ENCODE results near the gene BRWD1.

Gene BRWD1

DNA sequence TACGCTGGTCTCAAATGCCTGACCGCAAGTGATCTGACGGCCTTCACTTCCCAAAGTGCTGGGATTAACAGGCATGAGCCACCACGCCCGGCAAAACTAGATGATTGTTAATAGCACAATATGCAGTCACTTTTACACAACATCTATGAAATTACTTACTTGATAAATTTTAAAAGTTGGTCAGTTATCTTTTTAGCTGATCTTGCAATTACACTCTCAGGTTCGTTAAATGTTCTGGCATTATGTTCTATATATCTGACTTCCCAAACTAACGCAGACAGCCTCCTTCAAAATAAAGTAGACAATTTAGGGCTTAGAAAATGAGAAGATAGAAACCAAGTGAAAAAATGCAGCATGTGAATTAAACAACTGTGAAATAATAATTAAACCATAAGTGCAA lies 98.4 kb downstream of the BRWD1 start:
- Histone ChIP-seq H3K27me3 (ENCODE audit: insufficient read depth, low read length) (no peaks in the 10 kb centered on the region), H3K4me3 (ENCODE audit: low read length) (no peak overlapping the region), H3K9ac (ENCODE audit: low read depth, low read length) (no peak overlapping the region), H3K27ac (ENCODE audit: low read length) (no peak overlapping the region), H3K36me3 (ENCODE audit: insufficient read depth, low read depth, low read length) (peaks cover 89% of the 10 kb centered on the region), H3K9me3 (ENCODE audit: insufficient read depth, low read depth, low read length) (no peaks in the 10 kb centered on the region), H3K4me1 (ENCODE audit: insufficient read depth, low read length) (no peaks in the 10 kb centered on the region)

GRCh38 chr21:39209334-39209688 lies 104.1 kb downstream of the BRWD1 start:
- H3K27ac ChIP-seq (ENCODE audit: low read length), result no peak overlapping the region
- H3K4me3 ChIP-seq (ENCODE audit: low read length), result no peak overlapping the region
- no peak overlapping the region for H3K9ac ChIP-seq (ENCODE audit: low read depth, low read length)
- H3K36me3 ChIP-seq (ENCODE audit: insufficient read depth, low read depth, low read length), result peaks cover 95% of the 10 kb centered on the region
- H3K27me3 ChIP-seq (ENCODE audit: insufficient read depth, low read length), result no peaks in the 10 kb centered on the region
- no peaks in the 10 kb centered on the region for H3K4me1 ChIP-seq (ENCODE audit: insufficient read depth, low read length)
- H3K9me3 ChIP-seq (ENCODE audit: insufficient read depth, low read depth, low read length), result no peaks in the 10 kb centered on the region

DNA sequence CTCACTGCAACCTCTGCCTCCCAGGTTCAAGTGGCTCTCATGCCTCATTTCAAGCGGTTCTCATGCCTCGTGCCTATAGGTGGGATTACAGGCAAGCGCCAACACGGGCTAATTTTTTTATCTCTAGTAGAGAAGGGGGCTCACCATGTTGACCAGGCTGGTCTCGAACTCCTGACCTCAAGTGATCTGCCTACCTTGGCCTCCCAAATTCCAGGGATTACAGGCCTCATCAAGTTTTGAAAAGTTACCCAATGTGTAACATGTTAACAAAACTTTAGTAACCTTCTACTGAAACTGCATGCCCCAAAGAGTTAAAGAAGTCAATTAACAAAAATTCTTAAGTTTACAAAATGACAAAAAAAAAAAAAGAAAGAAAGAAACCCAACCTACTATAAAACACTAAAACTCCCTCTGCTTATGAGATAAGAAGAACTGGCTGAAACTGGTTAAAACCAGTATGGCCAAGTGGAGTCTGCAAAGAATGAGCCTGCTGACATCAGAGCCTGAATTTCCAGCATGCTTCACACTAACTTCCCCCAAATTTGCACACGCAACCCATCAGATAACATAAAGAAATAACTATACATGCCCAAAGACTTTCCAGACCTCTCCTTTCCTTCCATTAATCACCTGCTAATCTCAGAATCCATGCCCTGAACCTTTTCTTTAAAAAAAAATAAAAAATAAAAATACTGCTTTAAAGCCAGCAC lies 104.7 kb downstream of the BRWD1 start:
- H3K4me1 ChIP-seq (ENCODE audit: insufficient read depth, low read length), result no peaks in the 10 kb centered on the region
- H3K27me3 ChIP-seq (ENCODE audit: insufficient read depth, low read length), result no peaks in the 10 kb centered on the region
- no peak overlapping the region for H3K4me3 ChIP-seq (ENCODE audit: low read length)
- no peaks in the 10 kb centered on the region for H3K9me3 ChIP-seq (ENCODE audit: insufficient read depth, low read depth, low read length)
- no peak overlapping the region for H3K9ac ChIP-seq (ENCODE audit: low read depth, low read length)
- no peak overlapping the region for H3K27ac ChIP-seq (ENCODE audit: low read length)
- H3K36me3 ChIP-seq (ENCODE audit: insufficient read depth, low read depth, low read length), result peaks cover 95% of the 10 kb centered on the region

GRCh38 chr21:39204134-39204533 lies 109.3 kb downstream of the BRWD1 start:
- Histone ChIP-seq H3K9me3 (ENCODE audit: insufficient read depth, low read depth, low read length) (no peaks in the 10 kb centered on the region), H3K27ac (ENCODE audit: low read length) (no peak overlapping the region), H3K27me3 (ENCODE audit: insufficient read depth, low read length) (no peaks in the 10 kb centered on the region), H3K36me3 (ENCODE audit: insufficient read depth, low read depth, low read length) (peaks cover 92% of the 10 kb centered on the region), H3K4me1 (ENCODE audit: insufficient read depth, low read length) (no peaks in the 10 kb centered on the region), H3K9ac (ENCODE audit: low read depth, low read length) (no peak overlapping the region), H3K4me3 (ENCODE audit: low read length) (no peak overlapping the region)

- Histone ChIP-seq H3K9ac (ENCODE audit: low read depth, low read length) (no peak overlapping the region), H3K4me1 (ENCODE audit: insufficient read depth, low read length) (no peaks in the 10 kb centered on the region), H3K27me3 (ENCODE audit: insufficient read depth, low read length) (no peaks in the 10 kb centered on the region), H3K4me3 (ENCODE audit: low read length) (no peak overlapping the region), H3K9me3 (ENCODE audit: insufficient read depth, low read depth, low read length) (no peaks in the 10 kb centered on the region), H3K27ac (ENCODE audit: low read length) (no peak overlapping the region), H3K36me3 (ENCODE audit: insufficient read depth, low read depth, low read length) (peaks cover 95% of the 10 kb centered on the region)
These were observed 114.6 kb downstream of the BRWD1 start for GRCh38 chr21:39198800-39199199.

DNA sequence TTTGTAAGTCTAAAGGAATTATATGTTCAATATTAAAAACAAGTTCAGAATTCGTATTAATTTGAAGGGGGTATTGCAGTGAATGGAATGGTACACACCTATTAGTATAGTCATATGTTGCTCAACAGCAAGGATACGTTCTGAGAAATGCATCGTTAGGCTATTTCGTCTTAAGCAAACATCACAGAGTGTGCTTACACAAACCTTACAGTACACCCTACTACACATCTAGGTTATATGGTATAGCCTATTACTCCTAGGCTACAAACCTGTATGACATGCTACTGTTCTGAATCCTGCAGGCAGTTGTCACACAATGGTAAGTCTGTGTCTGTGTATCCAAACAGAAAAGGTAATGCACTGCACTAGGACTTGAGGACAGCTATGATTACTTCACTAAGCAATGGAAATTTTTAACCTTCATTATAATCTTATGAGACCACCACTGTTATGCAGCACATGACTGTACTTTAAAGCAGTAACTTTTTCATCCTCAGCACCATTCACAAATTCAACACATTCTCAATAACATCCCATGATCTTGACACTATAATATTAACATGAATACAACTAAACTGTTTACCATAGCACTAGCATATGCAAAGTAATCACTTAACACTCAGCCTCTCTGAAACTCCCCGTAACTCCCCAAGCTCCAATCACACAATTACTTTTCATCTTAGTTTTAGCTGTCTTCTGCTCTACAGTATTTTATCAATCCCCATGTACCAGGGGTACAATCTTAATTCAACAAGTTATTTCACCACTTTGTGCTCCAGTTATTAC lies 115.8 kb downstream of the BRWD1 start:
- H3K36me3 ChIP-seq (ENCODE audit: insufficient read depth, low read depth, low read length), result peaks cover 95% of the 10 kb centered on the region
- no peak overlapping the region for H3K4me3 ChIP-seq (ENCODE audit: low read length)
- no peaks in the 10 kb centered on the region for H3K9me3 ChIP-seq (ENCODE audit: insufficient read depth, low read depth, low read length)
- H3K9ac ChIP-seq (ENCODE audit: low read depth, low read length), result no peak overlapping the region
- no peaks in the 10 kb centered on the region for H3K4me1 ChIP-seq (ENCODE audit: insufficient read depth, low read length)
- no peak overlapping the region for H3K27ac ChIP-seq (ENCODE audit: low read length)
- no peaks in the 10 kb centered on the region for H3K27me3 ChIP-seq (ENCODE audit: insufficient read depth, low read length)

DNA sequence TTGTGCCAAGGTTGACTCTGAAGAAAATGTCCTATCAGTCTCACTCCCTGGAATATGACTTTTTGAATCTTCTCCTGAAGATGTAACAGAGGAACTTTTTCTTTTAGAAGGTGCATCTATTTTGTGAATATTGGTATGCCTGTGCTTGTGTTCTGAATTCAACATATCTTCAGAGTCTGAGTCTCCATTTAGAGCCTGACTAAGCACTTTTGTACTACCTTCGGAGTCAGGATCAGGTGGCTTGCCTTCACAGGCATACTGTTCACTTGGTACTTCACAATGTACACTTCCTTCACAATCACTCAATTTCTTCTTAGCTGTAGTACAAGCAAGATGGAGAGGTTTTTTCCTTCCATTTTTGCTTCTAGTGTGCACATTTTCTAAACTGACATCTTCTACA lies 116.6 kb downstream of the BRWD1 start:
- Histone ChIP-seq H3K9ac (ENCODE audit: low read depth, low read length) (no peak overlapping the region), H3K9me3 (ENCODE audit: insufficient read depth, low read depth, low read length) (no peaks in the 10 kb centered on the region), H3K36me3 (ENCODE audit: insufficient read depth, low read depth, low read length) (peaks cover 90% of the 10 kb centered on the region), H3K4me3 (ENCODE audit: low read length) (no peak overlapping the region), H3K4me1 (ENCODE audit: insufficient read depth, low read length) (no peaks in the 10 kb centered on the region), H3K27me3 (ENCODE audit: insufficient read depth, low read length) (no peaks in the 10 kb centered on the region), H3K27ac (ENCODE audit: low read length) (no peak overlapping the region)

DNA sequence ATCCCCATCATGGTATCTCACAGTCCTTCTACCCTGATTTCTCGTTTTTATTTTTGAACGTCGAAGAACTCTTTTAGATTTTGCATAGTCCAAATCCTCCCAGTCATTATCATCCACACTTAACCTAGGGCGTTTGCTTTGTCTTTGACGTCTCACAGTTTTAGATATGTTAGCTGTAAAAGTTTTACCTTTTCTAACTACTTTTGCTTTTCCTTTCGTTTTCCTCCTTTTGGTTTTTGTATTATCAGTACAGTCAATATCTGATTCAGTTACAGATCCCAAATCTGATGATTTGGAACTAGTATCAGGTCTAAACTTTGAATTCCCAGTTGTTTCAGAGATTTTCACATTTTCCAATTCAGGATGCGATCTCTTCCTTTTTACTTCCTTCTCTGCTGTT lies 117.1 kb downstream of the BRWD1 start:
- Histone ChIP-seq H3K4me1 (ENCODE audit: insufficient read depth, low read length) (no peaks in the 10 kb centered on the region), H3K27me3 (ENCODE audit: insufficient read depth, low read length) (no peaks in the 10 kb centered on the region), H3K4me3 (ENCODE audit: low read length) (no peak overlapping the region), H3K36me3 (ENCODE audit: insufficient read depth, low read depth, low read length) (peaks cover 90% of the 10 kb centered on the region), H3K9me3 (ENCODE audit: insufficient read depth, low read depth, low read length) (no peaks in the 10 kb centered on the region), H3K27ac (ENCODE audit: low read length) (no peak overlapping the region), H3K9ac (ENCODE audit: low read depth, low read length) (no peak overlapping the region)

DNA sequence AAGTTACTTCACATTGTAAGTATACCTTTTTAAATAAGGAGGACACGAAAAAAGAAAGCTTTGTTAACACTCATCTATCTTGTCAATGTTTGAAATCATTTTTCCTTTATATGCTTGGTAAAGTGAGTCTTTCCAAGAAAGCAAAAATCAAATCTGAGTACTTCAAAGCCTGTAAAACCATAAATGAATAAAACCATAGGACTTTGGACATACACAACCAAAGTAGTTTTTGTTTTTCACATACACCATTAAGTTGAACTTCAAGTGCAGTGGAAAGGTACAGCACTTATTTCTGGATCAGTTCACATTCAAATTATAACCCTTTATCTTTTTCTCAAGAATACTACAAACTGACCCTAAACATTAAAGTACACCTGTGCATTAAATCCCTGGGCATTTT lies 120.1 kb downstream of the BRWD1 start:
- Histone ChIP-seq H3K9me3 (ENCODE audit: insufficient read depth, low read depth, low read length) (no peaks in the 10 kb centered on the region), H3K4me1 (ENCODE audit: insufficient read depth, low read length) (0 out of 2 replicates have a peak, but pooled peaks cover 2% of the 10 kb centered on the region), H3K27me3 (ENCODE audit: insufficient read depth, low read length) (no peaks in the 10 kb centered on the region), H3K27ac (ENCODE audit: low read length) (no peak overlapping the region), H3K4me3 (ENCODE audit: low read length) (no peak overlapping the region), H3K36me3 (ENCODE audit: insufficient read depth, low read depth, low read length) (peaks cover 63% of the 10 kb centered on the region), H3K9ac (ENCODE audit: low read depth, low read length) (no peak overlapping the region)

- H3K4me3 ChIP-seq (ENCODE audit: low read length), result no peak overlapping the region
- no peaks in the 10 kb centered on the region for H3K9me3 ChIP-seq (ENCODE audit: insufficient read depth, low read depth, low read length)
- no peak overlapping the region for H3K27ac ChIP-seq (ENCODE audit: low read length)
- H3K36me3 ChIP-seq (ENCODE audit: insufficient read depth, low read depth, low read length), result peaks cover 29% of the 10 kb centered on the region
- no peak overlapping the region for H3K9ac ChIP-seq (ENCODE audit: low read depth, low read length)
- no peaks in the 10 kb centered on the region for H3K27me3 ChIP-seq (ENCODE audit: insufficient read depth, low read length)
- H3K4me1 ChIP-seq (ENCODE audit: insufficient read depth, low read length), result peaks cover 6% of the 10 kb centered on the region; the same call in 1 of the 2 replicates
These were observed 123.4 kb downstream of the BRWD1 start for GRCh38 chr21:39189857-39190604.

GRCh38 chr21:39188521-39189139 lies 124.8 kb downstream of the BRWD1 start:
- H3K36me3 ChIP-seq (ENCODE audit: insufficient read depth, low read depth, low read length), result peaks cover 15% of the 10 kb centered on the region; the same call in 1 of the 2 replicates

More at GRCh38 chr21:39188521-39189139, 124.8 kb downstream of the BRWD1 start:
- no peak overlapping the region for H3K27ac ChIP-seq (ENCODE audit: low read length)
- H3K4me3 ChIP-seq (ENCODE audit: low read length), result no peak overlapping the region
- H3K9ac ChIP-seq (ENCODE audit: low read depth, low read length), result no peak overlapping the region
- H3K4me1 ChIP-seq (ENCODE audit: insufficient read depth, low read length), result peaks cover 6% of the 10 kb centered on the region; the same call in 1 of the 2 replicates
- H3K9me3 ChIP-seq (ENCODE audit: insufficient read depth, low read depth, low read length), result no peaks in the 10 kb centered on the region
- no peaks in the 10 kb centered on the region for H3K27me3 ChIP-seq (ENCODE audit: insufficient read depth, low read length)

All from iPS-20b (cell line).